HCT116 (cell line): ENCODE results near the gene TMEM174. TPM values are rescaled to one million over a fixed set of nuclear protein-coding genes. Genes with fewer than 3 reads are reported as not detected.

ENCODE experiments used
- ATAC-seq: fragments of 200-7000 bp; cut with Tn5 transposase; 2 replicates; pipeline ENCODE4 v1.9.1; 2020; ENCODE audit warnings: mild to moderate bottlenecking, moderate library complexity
- BruUV-seq: library from RNA; stranded (reverse); fragments of 400-500 nt; replicated peaks from 2 replicates; lab custom pipeline; 2021; lab: Mats Ljungman, UMichigan
- CTCF ChIA-PET: fragments of 300-600 bp; sonication (Branson Sonifier 250); formaldehyde crosslinking; loops from one replicate; lab custom pipeline; 2021; ENCODE audit warnings: antibody characterized with exemption; lab: Charles Lee
- POLR2A ChIA-PET: fragments of 300-600, 350-600 bp; sonication (Branson Sonifier 250); formaldehyde crosslinking; loops from one replicate; lab custom pipeline; 2021; ENCODE audit warnings: antibody characterized with exemption; lab: Charles Lee
- RAD21 ChIA-PET, 2 experiments: fragments of 300-600 bp; sonication (Branson Sonifier 250); formaldehyde crosslinking; loops; one replicate each; lab custom pipeline; 2023; ENCODE audit warnings: low total read pairs in 2 of 2; ENCODE audit not compliant: uncharacterized antibody in 2 of 2, unreplicated experiment in 2 of 2, low non-redundant PET in 1 of 2; lab: Charles Lee
- DNase-seq: peaks from one replicate; pipeline ENCODE4 v3.0.0-alpha.2; 2010; ENCODE audit warnings: low read depth, low spot score
- H2AFZ ChIP-seq: fragments of 200-600 bp; shearing (Covaris generic), sonication (generic); 2 replicates; pipeline ENCODE4 v1.6.1; 2017; ENCODE audit warnings: low read depth, mixed run types, mixed read lengths, antibody characterized with exemption, low read length; ENCODE audit not compliant: poor library complexity, severe bottlenecking
- H3K27ac ChIP-seq: 2 replicates; pipeline ENCODE4 v1.5.1; 2012; ENCODE audit warnings: low read depth, low read length
- H3K27me3 ChIP-seq: fragments of 200-600 bp; sonication (generic); 2 replicates; pipeline ENCODE4 v1.6.1; 2016; ENCODE audit warnings: mixed run types, low read length, mixed read lengths; ENCODE audit not compliant: insufficient read depth
- H3K36me3 ChIP-seq, 2 experiments: fragments of 200-500 bp in 1 of 2; fragments of 200-600 bp in 1 of 2; sonication (Bioruptor generic) in 1 of 2; sonication (generic) in 1 of 2; 2 replicates each; pipeline versions ENCODE4 v1.5.1 to v1.6.1; 2014 to 2016; ENCODE audit warnings: low read length in 2 of 2, inconsistent platforms in 1 of 2, mixed read lengths in 1 of 2, mixed run types in 1 of 2; ENCODE audit not compliant: insufficient read depth in 2 of 2, control insufficient read depth in 1 of 2
- H3K4me1 ChIP-seq, 2 experiments: fragments of 200-600 bp in 1 of 2; sonication (generic) in 1 of 2; 2 replicates each; pipeline versions ENCODE4 v1.5.1 to v1.6.1; 2012 to 2017; ENCODE audit warnings: low read length in 2 of 2, inconsistent platforms in 1 of 2, mild to moderate bottlenecking in 1 of 2, mixed read lengths in 1 of 2, mixed run types in 1 of 2, moderate library complexity in 1 of 2; ENCODE audit not compliant: insufficient read depth in 2 of 2, control insufficient read depth in 1 of 2
- H3K4me2 ChIP-seq: fragments of 200-600 bp; sonication (generic); 2 replicates; pipeline ENCODE4 v1.6.1; 2017; ENCODE audit warnings: mixed run types, low read length, mixed read lengths
- H3K4me3 ChIP-seq, 2 experiments: fragments of 200-600 bp in 1 of 2; sonication (generic) in 1 of 2; replicated peaks in 1 of 2; 2 replicates each; pipeline ENCODE4 v1.5.1; 2011 to 2016; ENCODE audit warnings: low read length in 2 of 2, control low read depth in 1 of 2, low read depth in 1 of 2, mild to moderate bottlenecking in 1 of 2, mixed read lengths in 1 of 2, mixed run types in 1 of 2
- H3K79me2 ChIP-seq: fragments of 200-600 bp; sonication (generic); 2 replicates; pipeline ENCODE4 v1.6.1; 2017; ENCODE audit warnings: mild to moderate bottlenecking, mixed run types, low read length, moderate library complexity, mixed read lengths; ENCODE audit not compliant: insufficient read depth
- H3K9ac ChIP-seq: fragments of 200-600 bp; sonication (generic); 2 replicates; pipeline ENCODE4 v1.6.1; 2016; ENCODE audit warnings: low read length, mixed read lengths
- H3K9me2 ChIP-seq: fragments of 200-600 bp; sonication (generic), shearing (Covaris generic); 2 replicates; pipeline ENCODE4 v1.6.1; 2017; ENCODE audit warnings: mixed run types, mild to moderate bottlenecking, moderate library complexity; ENCODE audit not compliant: insufficient read depth
- H3K9me3 ChIP-seq, 2 experiments: fragments of 200-500 bp in 1 of 2; fragments of 200-600 bp in 1 of 2; sonication (Bioruptor generic) in 1 of 2; sonication (generic) in 1 of 2; 2 replicates each; pipeline ENCODE4 v1.6.1; 2014 to 2017; ENCODE audit warnings: low read length in 2 of 2, mixed read lengths in 2 of 2, inconsistent platforms in 1 of 2, low read depth in 1 of 2, mild to moderate bottlenecking in 1 of 2, mixed run types in 1 of 2, moderate library complexity in 1 of 2; ENCODE audit not compliant: control insufficient read depth in 1 of 2, insufficient read depth in 1 of 2
- H4K20me1 ChIP-seq: fragments of 200-600 bp; sonication (generic), shearing (Covaris generic); 2 replicates; pipeline ENCODE4 v1.6.1; 2017; ENCODE audit warnings: mixed run types, mild to moderate bottlenecking, moderate library complexity; ENCODE audit not compliant: insufficient read depth
- CEBPB ChIP-seq: IDR thresholded peaks from 2 replicates; pipeline ENCODE4 v1.6.1; 2012; ENCODE audit warnings: low read depth
- CTCF ChIP-seq, 3 experiments: fragments of 200-600 bp in 1 of 3; sonication (generic) in 1 of 3; IDR thresholded peaks in 2 of 3; conservative IDR thresholded peaks in 1 of 3; 2 replicates each; pipeline ENCODE4 v1.5.1; 2012 to 2017; ENCODE audit warnings: low read depth in 2 of 3, low read length in 2 of 3, antibody characterized with exemption in 1 of 3, borderline replicate concordance in 1 of 3, control low read depth in 1 of 3, mild to moderate bottlenecking in 1 of 3, mixed read lengths in 1 of 3, mixed run types in 1 of 3, moderate library complexity in 1 of 3; ENCODE audit not compliant: insufficient read depth in 1 of 3
- EZH2 ChIP-seq: fragments of 200-600 bp; sonication (generic); IDR thresholded peaks from 2 replicates; pipeline ENCODE4 v1.6.1; 2017; ENCODE audit warnings: antibody characterized with exemption, mixed run types
- EZH2phosphoT487 ChIP-seq: fragments of 200-600 bp; IDR thresholded peaks from 2 replicates; pipeline ENCODE4 v1.6.1; 2018; ENCODE audit warnings: antibody characterized with exemption, borderline replicate concordance
- FOSL1 ChIP-seq: IDR thresholded peaks from 2 replicates; pipeline ENCODE4 v1.6.1; 2012; ENCODE audit warnings: low read depth
- JUND ChIP-seq: IDR thresholded peaks from 2 replicates; pipeline ENCODE4 v1.6.1; 2012
- POLR2A ChIP-seq: IDR thresholded peaks from 2 replicates; pipeline ENCODE4 v1.7.0; 2011; ENCODE audit warnings: borderline replicate concordance; ENCODE audit not compliant: insufficient read depth, insufficient read length; ENCODE audit errors: extremely low read depth
- RAD21 ChIP-seq: IDR thresholded peaks from 2 replicates; pipeline ENCODE4 v1.6.1; 2012; ENCODE audit warnings: low read depth, mild to moderate bottlenecking
- SIN3A ChIP-seq: IDR thresholded peaks from 2 replicates; pipeline ENCODE4 v1.6.1; 2012; ENCODE audit warnings: low read depth
- SRF ChIP-seq: IDR thresholded peaks from 2 replicates; pipeline ENCODE4 v1.6.1; 2012; ENCODE audit warnings: low read depth
- TCF7L2 ChIP-seq: IDR thresholded peaks from 2 replicates; pipeline ENCODE4 v1.7.0; 2011; ENCODE audit warnings: borderline replicate concordance, inconsistent platforms; ENCODE audit not compliant: insufficient read depth, insufficient read length; ENCODE audit errors: extremely low read depth
- ZBTB33 ChIP-seq: IDR thresholded peaks from 2 replicates; pipeline ENCODE4 v1.6.1; 2011; ENCODE audit warnings: mild to moderate bottlenecking, low read length, moderate library complexity; ENCODE audit not compliant: insufficient replicate concordance; ENCODE audit errors: extremely low read depth
- ZFX ChIP-seq: fragments of 450-650 bp; IDR thresholded peaks from 2 replicates; pipeline ENCODE4 v1.6.1; 2017
- intact Hi-C: fragments of 100-400 bp; cut with micrococcal nuclease; formaldehyde crosslinking; loops from 2 replicates; pipeline ENCODE4 v1.10.0; 2022
- total RNA-seq: library from RNA; stranded (reverse); gene quantifications from one replicate; pipeline ENCODE4 v1.2.1, GENCODE V29; 2021; ENCODE audit not compliant: unreplicated experiment

Gene TMEM174
- total RNA-seq, 1 experiment from 2014 or later, result not detected

- Histone ChIP-seq H3K79me2 (no peaks in the 10 kb centered on the region), H3K9ac (no peak overlapping the region), H3K4me1 (no peaks in the 10 kb centered on the region), H3K27me3 (no peaks in the 10 kb centered on the region), H3K9me3 (no peaks in the 10 kb centered on the region), H3K4me3 (no peak overlapping the region), H4K20me1 (no peaks in the 10 kb centered on the region), H3K9me2 (no peaks in the 10 kb centered on the region), H2AFZ (no peak overlapping the region), H3K4me2 (no peak overlapping the region), H3K27ac (no peak overlapping the region), H3K36me3 (no peaks in the 10 kb centered on the region)
- intact Hi-C loops, result no loop called here
- TF ChIP-seq SRF (no peak), RAD21 (peak; percentile 46; the same call in 1 of the 2 replicates), CTCF (IDR thresholded peaks at IDR 0.05 in 2 of 3, conservative IDR thresholded peaks at IDR 0.05 in 1 of 3; ENCODE audit: borderline replicate concordance in 1 of 3, insufficient read depth in 1 of 3, low read depth in 2 of 3, low read length in 2 of 3) (peak; percentile 38 to 82 (median 69); a peak in 5 of 6 replicates)
- peak; percentile 74 for ATAC-seq
- peak; percentile 8 for DNase-seq
- RAD21 ChIA-PET, result no interaction called here
- CTCF ChIA-PET, result interaction anchor here (0.9 to 2.0 kb wide), 8 partner anchors 9 to 281 kb away, joined by 4 to 9 read pairs (median 4); no protein-coding TSS in a partner anchor
- BruUV-seq, result no TSS peak
- POLR2A ChIA-PET, result no interaction called here
Measured at GRCh38 chr5:73170522-73170921, 2.5 kb upstream of the TMEM174 start.

- no peak overlapping the region for H2AFZ ChIP-seq
- CTCF ChIA-PET, result interaction anchor here (0.9 to 2.0 kb wide), 7 partner anchors 10 to 280 kb away, joined by 3 to 9 read pairs (median 5); no protein-coding TSS in a partner anchor
- H3K79me2 ChIP-seq, result no peaks in the 10 kb centered on the region
- H3K4me1 ChIP-seq, result no peaks in the 10 kb centered on the region
- POLR2A ChIA-PET, result no interaction called here
- no peaks in the 10 kb centered on the region for H3K9me3 ChIP-seq
- H3K4me3 ChIP-seq, result no peak overlapping the region
- no peak overlapping the region for H3K4me2 ChIP-seq
- H4K20me1 ChIP-seq, result no peaks in the 10 kb centered on the region
- no peaks in the 10 kb centered on the region for H3K36me3 ChIP-seq
- no peak overlapping the region for H3K27ac ChIP-seq
- BruUV-seq, result no TSS peak
- intact Hi-C loops, result no loop called here
- H3K27me3 ChIP-seq, result no peaks in the 10 kb centered on the region
- DNase-seq (no peak), ATAC-seq (no peak)
- no peaks in the 10 kb centered on the region for H3K9me2 ChIP-seq
- RAD21 ChIA-PET, result no interaction called here
- no peak overlapping the region for H3K9ac ChIP-seq
- no peak for TF ChIP-seq EZH2
- no peak for TF ChIP-seq EZH2phosphoT487
- TF ChIP-seq ZBTB33, result no peak
- TF ChIP-seq SRF, result no peak
- no peak for TF ChIP-seq RAD21
- TF ChIP-seq POLR2A, result no peak
- no peak for TF ChIP-seq CEBPB
- TF ChIP-seq JUND, result no peak
- no peak for TF ChIP-seq TCF7L2
- no peak for TF ChIP-seq FOSL1
- TF ChIP-seq SIN3A, result no peak
- TF ChIP-seq ZFX, result no peak
Measured at GRCh38 chr5:73171495-73171894, 1.5 kb upstream of the TMEM174 start.
